Ecto neural progenitor cell (in vitro differentiated cells): ENCODE measurements around the gene VSIG10L2.

Source experiments
- DNase-seq: peaks from one replicate; pipeline ENCODE4 v3.0.0-alpha.2; 2018; ENCODE audit warnings: low spot score

VSIG10L2 gene

DNA sequence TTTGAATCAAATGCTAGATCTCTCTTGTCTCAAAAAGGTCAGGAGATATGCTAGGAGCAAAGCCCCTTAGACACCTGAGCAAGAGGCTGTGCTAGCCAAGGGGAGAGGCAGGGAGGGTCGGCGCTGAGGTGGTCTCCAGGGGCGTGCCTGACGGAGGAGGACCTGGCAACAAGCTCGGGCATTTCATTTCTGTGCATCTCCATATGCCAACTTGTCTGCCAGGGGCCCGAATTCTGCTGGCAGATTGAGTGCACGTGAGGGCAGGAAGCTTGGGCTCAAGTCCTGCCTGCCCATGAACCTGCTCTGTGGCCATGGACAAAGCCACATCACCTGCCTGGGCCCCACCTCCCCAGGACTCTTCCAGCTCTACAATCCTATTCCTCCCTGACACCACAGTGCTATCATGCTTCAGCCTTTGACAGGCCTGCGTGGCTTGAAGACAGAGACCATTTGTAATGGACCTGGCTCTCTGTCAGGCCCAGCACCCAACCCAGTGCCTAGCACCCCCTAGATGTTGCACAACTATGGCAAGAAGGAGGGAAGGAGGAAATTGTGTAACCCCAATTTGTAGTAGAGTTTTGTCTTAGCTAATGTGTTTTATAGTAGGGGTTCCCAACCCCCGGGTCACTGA is 16.3 kb upstream of the VSIG10L2 start:
- no peak for DNase-seq

DNA sequence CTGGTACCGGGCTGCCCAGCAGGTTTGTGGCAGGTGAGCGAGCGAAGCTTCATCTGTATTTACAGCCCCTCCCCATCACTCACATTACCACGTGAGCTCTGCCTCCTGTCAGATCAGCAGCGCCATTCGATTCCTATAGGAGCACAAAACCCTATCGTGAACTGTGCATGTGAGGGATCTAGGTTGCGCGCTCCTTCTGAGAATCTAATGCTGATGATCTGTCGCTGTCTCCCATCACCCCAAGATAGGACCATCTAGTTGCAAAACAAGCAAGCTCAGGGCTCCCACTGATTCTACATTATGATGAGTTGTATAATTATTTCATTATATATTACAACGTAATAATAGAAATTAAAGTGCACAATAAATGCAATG is 15.8 kb upstream of the VSIG10L2 start:
- DNase-seq: no peak

DNA sequence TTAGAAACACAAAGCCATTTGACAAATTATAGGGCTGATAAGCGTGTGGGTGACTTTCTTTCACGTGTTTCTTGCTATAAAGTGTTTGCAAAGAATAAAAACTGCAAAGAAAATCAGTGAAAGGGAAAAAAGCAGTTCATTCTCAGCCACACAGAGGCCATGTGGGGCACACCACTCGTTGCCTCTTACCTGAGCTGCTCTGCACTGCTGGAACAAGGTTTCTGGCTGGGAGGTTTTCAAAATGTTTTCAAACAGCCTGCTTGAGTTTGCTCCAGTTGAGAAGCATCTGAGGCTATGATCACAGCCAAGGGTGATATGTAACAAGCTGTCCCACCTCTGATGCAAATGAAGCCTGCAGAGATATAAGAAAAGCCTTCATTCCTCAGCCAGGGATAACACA is 14.7 kb upstream of the VSIG10L2 start:
- DNase-seq: no peak

DNA sequence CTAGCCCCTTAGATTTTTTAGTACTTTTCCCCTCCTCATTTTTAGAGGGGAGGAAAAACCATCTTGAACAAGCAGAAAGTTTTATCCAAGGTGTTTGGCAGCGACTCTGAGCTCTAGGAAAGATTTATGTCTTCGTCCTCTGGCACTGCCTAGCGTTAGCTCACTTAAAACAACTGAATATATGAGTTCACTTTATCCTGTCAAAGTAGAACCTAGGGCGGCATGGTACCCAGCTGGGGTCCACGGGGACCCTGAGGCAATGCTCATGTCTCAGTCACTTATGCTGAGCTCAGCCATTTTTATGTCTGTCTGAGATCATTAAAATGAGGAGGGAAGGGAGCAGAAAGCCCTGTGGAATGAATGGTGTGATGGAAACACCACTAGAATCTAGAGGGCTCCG is 14.2 kb upstream of the VSIG10L2 start:
- DNase-seq: no peak

DNA sequence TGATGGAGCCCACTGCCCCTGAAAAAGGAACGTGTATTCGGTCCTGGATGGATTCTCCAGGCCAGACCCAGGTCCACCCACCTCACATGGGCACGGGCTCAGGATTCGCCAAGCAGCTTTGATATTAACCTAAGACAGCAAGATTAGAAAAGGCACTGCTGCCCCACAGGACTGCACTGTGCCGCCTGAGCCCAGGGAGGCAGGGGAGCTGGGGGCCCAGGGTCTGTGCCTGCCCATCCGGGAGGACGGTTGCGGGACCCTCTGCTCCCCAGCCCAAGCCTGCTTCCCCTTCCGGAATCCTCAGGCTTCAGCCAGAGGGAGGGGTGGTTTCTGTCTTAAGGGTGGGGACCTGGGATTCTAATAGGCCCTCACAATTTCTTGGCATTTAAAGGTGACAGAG is 13.5 kb upstream of the VSIG10L2 start:
- DNase-seq: no peak

DNA sequence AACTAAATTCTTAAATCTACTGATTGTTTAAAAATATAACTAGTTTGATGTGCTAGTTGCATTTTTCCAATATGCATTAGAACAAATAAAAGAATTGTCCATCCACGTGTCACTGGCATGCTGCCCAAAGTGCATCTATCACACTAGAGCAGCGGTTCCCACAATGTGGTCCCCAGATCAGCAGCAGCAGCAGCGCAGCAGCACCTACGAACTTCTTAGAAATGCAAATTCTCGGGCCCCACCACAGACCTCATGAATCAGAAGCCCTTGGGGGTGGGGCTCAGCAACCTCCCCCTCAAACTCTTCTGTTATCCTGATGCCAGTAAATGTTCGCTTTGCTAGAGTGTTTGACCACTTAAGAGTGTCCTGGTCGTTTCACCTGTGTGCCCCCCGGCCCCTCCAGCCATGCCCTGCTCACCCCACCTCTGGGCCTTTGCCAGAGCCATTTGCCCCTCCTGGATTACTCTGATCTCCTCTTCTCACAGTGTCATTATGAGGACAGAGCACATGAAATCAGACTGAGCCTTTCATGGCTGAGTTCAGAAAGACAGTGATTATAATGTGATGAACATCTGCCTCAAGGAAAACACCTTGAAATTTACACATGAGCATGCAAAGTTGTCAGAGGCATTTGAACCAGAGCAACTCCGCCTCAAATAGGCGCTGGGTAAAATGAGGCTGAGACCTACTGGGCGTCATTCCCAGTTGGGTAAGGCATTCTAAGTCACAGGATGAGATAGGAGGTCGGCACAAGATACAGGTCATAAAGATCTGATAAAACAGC is 12.6 kb upstream of the VSIG10L2 start:
- no peak for DNase-seq

DNA sequence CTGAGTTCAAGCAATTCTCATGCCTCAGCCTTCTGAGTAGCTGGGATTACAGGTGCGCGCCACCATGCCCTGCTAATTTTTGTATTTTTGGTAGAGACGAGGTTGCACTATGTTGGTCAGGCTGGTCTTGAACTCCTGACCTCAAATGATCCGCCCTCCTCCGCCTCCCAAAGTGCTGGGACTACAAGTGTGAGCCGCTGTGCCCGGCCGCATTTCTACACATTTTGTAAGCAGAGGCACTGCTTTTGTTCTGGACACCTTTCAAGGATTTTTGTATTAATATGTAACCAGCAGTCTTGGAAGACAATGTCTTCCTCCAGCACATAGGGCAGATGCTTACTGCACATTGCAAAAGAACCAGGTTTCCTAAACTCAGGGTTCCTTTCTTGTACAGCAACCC is 11.4 kb upstream of the VSIG10L2 start:
- no peak for DNase-seq

DNA sequence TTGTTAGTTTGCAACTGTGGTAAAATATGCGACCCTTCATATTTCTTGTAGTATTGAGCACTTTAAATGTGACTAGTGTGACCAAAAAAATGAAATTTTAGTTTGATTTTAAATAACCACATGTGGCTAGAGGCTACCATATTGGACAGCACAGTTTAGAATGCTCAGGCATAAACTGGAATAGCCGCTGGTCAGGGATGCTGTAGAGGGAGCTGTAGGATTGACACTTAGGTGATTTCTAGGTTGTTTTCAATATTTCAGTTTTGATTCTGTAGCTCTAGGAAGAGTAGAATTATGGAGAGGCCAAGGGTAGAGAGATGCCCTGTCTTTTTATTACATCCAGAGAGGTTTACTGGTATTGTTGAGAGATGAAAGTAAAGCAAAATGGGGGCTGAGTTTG is 10.8 kb upstream of the VSIG10L2 start:
- DNase-seq: no peak

DNA sequence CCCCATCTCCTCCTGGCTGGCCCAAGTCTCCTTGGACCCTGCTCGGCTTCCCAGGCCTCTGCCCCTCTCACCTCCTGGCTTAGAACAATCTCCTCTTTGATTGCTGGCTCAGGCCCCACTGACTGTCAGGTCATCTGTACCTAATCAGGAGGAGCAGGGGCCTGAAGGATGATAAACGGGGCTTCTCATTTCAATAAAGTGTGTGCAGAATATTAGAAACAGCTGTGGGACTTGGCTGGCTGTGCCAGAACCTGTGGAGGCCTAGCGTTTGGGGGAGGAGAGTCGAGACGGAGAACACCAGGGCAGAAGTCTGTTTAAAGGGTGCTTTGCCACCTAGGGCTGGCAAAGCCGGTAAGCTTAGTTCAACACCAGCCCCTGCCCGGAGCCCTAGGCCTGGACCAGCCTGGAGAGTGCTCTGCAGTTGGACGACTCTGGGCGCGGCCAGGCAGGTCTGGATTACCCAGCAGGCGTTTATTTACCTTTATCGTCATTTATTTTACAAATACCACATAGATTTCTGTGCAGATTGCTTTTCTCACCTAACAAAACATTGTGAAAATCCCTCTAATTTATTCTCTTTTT is 10.1 kb upstream of the VSIG10L2 start:
- no peak for DNase-seq

DNA sequence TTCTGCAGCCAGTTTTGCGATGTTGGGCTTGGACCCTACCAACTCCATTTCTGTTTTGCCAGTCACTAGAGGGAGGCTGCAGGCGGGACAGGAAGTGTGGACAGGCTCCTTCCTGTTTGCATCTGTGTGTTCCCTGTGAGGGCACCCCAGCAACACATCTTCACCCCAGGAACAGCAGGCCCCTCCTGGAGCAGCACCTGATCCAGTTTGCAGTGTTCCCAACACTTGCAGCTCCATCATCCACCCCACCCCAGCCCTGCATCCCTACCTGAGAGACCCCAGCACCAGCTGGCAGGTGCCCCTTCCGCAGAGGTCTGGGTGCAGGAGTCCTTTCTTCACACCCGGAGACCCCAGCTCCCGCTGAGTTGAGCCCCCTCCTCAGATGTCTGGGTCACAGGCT is 7.4 kb upstream of the VSIG10L2 start:
- no peak for DNase-seq

DNA sequence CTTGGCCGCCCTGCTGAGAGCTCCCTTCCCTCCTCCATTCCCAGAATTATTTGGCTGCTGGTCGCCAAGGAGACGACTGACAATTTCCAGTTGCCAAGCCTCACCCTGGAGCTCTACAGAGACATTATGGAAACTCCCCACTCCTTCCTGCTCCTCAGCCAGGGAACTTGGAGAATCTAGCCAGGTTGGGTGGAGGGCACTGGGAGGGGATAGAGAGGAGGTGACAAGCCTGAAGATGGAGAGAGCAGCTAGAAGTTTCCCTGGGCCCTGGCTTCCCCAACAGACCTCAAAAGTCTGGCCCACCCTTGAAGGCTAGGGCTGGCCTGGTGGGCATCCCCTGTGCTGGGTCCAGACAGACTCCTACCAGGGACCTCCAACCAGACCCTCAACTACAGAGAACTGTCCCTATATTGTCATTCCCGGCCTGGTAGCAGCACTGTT is 6.7 kb upstream of the VSIG10L2 start:
- DNase-seq: no peak

DNA sequence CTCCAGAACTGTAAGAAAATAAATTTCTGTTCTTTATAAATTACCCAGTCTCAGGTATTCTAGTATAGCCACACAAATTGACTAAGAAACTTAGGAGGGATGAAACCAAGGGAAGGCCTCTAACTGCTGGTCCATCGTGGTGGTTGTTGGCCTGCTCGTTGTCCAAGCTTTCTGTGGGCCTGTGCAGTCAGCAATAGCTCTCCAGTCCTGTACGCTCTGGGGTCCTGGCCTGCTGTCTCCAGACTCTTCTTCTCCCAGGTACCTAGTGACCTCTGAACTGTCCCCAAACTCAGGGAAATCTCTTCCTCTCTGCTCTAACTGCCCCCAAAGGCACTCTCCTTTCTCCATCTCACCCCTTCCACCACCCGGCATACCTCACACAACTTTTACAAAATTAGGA is 5.7 kb upstream of the VSIG10L2 start:
- DNase-seq: no peak

DNA sequence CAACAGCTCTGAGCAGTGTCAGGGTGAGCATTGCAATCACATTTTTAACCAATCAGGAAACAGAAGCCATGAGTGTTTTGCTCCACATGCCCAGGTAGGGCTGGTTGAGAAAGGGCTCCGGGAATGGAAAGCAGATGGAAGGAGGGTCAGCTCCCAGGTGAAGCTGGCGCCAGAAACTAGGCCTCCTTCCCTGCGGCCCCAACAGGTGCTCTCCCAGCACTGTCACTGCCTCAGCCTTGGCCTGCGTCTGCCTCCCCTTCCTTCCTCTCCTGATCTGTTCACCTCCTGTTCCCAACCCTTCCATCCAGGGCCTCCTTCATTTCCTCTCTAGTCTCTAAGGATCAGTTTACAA is 4.6 kb upstream of the VSIG10L2 start:
- no peak for DNase-seq

DNA sequence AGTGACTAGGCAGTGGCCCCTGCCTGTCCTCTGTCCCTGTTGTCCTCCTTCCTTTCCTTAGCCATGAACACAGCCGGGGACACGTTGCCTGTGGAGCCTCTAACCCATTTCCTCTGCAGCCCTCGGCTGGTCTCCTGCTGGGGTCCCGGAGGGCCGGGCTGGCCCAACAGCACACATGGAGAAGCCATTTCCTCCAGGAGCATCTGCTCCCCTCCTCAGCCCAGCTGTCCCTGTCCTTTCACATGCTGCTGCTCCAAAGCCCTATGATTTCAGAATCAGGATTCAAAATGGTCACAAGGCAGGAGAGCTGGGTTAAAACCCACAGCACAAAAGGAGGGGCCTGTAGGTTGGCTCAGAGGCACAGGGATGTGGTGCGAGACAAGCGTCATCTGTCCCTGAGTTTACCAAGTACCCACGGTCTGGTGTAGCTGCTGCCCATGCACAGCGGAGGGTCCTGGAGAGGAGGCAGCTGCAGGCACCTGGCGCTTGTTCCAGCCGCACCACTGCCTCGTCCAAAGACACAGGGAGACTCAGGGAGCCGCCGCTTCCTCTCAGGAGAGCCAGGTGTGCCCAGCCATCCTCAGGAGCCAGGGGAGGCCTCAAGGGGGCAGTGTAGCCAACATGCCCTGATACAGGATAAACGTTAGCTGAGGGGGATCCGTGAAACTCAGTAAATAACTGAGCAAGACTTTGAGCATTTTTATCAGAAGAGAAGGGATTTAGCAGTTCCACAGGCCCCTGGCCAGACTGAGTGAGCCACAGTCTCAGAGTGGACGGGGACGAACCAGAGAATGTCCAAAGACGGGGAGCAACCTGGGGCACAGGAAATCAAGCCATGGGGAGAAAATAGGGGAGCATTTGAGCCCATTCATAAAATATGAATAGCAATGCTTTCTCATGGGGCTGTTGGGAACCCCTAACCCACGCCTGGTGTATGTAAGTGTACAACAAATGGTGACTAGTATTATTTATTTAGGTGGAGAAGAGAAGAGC is 3.9 kb upstream of the VSIG10L2 start:
- DNase-seq: peak; percentile 74

DNA sequence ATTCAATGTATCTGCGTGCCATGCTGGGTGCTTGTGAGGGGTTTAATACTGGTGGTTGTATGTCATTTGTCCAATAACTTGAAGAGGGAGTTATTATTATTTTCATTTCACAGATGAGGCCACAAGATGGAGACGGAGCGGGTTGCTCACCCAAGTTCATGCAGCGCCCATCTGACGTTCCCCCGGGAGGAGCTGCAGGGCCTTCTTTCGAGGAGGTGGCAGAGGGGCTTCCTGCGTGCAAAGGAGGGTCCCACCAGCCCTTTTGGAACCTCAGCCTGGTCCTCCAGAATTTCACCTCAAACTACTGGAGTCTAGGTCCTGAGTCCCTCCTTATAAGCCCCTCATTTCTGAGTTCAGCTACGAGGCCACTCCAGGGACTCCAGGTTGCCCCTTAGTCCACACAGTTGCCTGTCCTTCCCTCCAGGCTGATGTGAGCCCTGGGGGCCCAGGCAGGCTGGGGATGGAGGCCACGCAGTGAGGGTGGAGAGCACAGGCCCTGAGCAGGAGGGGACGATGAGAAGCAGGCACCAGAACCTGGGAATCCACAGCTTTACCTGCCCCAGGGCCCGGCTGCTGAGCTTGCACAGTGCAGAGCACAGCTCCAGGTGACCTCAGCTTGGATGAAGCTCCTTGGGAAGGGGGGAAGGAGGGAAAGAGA is 2.9 kb upstream of the VSIG10L2 start:
- DNase-seq: no peak

DNA sequence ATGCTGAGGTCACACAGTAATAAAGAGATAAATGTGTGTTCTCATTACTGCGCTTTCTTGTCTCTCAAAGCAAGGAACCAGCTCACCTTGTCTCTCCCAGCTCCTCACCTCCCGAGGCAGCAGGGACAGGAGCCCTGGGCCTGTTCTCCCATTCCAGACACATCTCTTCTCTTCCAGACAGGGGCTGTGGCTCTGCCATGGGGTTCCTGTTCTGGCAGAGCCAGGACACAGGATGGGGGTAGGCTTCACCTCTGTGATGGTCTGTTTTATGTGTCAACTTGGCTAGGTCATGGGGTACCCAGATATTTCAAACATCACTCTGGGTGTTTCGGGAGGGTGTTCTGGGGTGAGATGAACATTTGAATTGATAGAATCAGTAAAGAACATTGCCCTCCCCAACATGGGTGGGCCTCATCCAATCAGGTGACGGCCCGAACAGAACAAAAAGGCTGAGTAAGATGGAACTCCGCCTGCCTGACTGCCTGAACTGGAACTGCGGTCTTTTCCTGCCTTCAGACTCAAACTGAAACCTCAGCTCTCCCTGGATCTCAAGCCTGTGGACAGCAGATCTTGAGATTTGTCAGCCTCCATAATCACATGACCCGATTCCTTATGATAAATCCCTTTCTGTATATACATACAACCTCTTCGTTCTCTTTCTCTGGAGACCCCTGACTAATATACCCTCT is 2.0 kb upstream of the VSIG10L2 start:
- DNase-seq: no peak

DNA sequence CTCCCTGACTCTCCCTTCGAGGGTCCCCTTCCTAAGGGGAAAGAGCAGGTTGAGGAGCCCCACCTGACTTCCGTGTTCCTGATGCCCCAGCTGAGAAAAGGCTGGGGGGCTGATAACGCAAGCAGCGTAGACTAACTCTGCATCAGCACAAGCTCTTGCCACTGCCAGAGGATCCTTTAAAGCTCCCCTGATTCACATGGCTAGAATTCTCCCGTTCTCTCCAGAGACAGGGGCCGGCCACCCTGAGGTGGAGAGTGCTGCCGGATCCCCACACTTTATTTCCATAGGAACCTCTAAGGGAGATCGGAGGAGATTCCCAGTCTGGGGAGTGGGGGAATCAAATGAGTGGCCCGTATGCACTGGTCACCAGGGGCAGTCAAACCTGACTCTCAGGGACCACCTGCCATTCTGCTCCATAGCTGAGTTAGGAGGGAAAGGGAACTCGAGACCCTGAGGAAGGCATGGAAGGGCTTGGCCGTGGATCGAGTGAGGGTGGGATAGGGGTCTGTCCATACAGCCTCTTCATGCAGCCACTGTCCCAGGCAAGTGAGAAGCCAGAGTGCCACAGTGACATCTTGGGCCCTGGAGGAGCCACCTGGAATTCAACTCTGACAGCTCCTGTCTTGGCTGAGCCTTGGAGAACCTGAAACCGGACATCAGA is 1.4 kb upstream of the VSIG10L2 start:
- DNase-seq: no peak

DNA sequence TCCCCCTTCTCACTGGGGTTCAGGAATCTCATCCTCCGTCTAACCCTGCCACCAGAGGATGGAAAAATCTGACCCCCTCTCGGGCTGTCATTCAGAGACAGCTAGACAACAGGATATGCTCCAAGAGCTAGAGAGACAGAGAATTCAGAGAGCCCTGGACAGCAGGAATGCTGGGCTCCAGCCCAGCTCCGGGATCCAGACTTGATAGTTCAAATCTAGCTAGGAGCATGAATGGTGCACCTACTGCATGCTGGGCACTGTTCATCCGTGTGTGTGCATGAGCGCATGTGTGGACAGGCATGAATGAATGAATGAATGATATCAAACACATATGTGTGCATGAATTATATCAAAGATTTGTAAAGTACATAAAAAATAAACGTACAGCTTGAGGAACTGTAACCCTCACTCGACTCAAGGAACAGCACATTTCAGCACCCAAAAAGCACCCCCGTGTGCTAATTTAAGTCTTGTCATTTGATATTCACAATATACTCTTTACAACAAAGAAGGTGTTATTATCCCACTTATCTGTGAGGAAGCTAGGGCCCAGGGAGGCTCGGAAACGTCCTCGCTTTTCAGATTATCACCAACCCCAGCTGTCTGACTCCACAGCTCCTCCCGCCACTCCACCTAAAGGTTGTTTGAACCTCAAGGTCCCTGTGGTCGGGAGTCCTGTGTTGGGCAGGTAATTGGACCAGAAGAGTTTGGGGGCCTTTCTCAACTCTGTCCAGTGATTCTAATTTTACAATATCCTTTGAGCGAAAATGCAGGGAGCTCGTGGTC is 640 bp upstream of the VSIG10L2 start:
- no peak for DNase-seq

DNA sequence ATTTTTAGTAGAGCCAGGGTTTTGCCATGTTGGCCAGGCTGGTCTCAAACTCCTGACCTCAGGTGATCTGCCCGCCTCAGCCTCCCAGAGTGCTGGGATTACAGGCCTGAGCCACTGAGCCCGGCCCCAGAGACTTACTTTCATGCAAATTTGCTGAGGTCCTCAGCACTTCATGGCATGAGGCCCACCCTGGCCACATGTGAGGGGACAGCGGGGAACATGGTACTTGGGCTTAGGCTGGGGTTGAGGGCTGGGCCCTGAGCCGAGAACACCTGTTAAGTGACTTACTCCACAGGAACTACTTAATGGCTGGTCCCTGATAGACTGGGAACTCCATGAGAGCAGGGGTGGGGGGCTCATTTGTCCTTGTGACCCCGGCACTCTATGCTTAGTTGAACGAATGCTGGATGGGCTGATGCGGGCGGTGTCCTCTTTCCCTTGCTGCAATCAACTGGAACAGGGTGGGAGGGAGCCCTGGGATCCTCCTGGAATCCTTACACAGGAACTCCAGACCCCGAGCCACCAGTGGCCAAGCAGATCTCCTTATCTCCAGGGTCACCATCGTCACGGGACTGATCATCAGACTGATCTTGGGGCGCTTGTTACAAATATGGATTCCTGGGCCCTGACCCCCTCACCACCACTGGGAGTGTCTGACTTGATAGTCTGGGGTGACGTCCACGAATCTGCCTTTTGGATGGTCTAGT is 1.0 kb downstream of the VSIG10L2 start:
- no peak for DNase-seq
